ENCODE data around the gene SYK.

Gene SYK

GRCh38 chr9:90945336-90945735 lies 143.7 kb downstream of the SYK start:
- no peak for DNase-seq (ENCODE audit: low read depth in 2 of 2)

GRCh38 chr9:90946982-90947381 lies 145.4 kb downstream of the SYK start:
- DNase-seq (ENCODE audit: low read depth in 2 of 2) = no peak

Measured in stimulated activated CD4-positive, alpha-beta T cell treated with anti-CD3 and anti-CD28 coated beads, Interleukin-15, amount 100 ng/mL, for 48 hours (primary cell).